Right renal cortex interstitium (tissue), 3 donors: Measurements from ENCODE around the gene ATG9A. TPM values are rescaled to one million over a fixed set of nuclear protein-coding genes. Genes with fewer than 3 reads are reported as not detected.

ENCODE experiments used
- DNase-seq, 3 donors: peaks; one replicate each; pipeline ENCODE4 v3.0.0-alpha.2; 2013; ENCODE audit warnings: low read depth in 3 of 3, low spot score in 2 of 3
- polyA plus RNA-seq, 3 donors: library from polyadenylated mRNA; unstranded; fragments of 120-200 nt; gene quantifications; one replicate each; pipeline ENCODE4 v1.2.1, GENCODE V29; 2013; ENCODE audit not compliant: insufficient read length in 3 of 3

ATG9A gene
- polyA plus RNA-seq, 3 donors, result 43.8 to 51.1 (median 46.8) TPM

DNA sequence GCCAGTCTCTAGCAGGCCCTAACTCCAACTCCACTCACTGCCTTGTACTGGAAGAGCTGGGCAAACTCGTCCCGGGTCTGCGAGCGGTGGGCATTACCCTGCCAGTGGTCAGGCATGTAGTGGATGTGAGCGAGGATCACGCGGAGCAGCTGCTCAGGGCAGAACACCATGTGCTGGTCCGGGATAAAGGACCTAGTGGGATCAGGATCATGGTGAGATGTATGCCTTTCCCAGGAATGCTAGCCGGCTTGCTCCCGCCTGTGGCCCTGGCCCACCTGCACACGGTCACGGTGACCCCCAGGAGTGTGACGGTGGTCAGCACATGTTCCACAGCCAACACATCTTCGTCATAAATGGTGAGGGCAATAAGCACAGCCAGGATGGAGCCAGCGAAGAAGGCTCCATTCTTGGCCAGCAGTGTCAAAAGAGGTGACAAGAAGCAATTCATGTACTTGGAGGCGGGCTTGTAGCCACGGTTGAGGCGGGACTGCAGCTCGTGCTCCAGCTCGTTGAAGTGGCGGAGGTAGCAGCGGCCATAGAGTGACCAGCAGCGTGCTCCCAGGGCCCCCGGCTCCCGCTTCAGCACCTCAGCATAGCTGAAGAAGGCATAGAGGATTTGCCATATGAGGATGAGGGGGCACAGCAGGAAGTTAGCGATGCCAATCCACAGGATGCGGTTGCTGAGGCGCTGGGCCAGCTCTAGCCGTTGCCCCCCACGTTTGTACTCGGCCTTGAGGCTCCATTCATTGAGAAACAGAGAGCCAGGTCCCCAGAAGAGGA, 5.4 kb downstream of the ATG9A start:
- no peak for DNase-seq

DNA sequence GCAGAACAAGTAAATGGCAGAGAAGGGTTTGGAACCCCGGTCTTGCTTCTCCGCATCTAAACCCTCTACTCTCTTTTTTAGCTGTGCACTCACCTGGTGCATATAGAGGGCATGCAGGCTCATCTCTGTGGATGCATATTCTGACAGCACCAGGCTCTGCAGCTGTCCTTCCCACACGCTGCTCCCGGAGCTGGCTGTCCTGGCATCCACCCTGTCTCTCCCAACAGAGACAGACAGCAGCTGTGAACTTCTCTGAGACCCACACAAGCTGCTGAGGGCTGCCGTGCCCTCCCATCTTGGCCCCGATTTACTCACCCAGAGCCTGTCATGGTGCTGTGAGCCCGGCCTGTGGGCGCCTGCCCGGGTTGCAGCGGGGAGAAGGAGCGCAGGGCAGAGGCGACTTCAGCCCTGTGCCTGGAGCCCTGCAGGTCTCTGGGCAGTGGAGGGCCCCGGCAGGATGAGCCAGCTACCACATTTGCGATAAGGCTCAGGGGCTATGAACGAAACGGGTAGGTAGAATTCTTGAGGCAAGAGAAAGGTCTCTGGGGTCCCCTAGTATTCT, 7.4 kb downstream of the ATG9A start:
- no peak for DNase-seq

DNA sequence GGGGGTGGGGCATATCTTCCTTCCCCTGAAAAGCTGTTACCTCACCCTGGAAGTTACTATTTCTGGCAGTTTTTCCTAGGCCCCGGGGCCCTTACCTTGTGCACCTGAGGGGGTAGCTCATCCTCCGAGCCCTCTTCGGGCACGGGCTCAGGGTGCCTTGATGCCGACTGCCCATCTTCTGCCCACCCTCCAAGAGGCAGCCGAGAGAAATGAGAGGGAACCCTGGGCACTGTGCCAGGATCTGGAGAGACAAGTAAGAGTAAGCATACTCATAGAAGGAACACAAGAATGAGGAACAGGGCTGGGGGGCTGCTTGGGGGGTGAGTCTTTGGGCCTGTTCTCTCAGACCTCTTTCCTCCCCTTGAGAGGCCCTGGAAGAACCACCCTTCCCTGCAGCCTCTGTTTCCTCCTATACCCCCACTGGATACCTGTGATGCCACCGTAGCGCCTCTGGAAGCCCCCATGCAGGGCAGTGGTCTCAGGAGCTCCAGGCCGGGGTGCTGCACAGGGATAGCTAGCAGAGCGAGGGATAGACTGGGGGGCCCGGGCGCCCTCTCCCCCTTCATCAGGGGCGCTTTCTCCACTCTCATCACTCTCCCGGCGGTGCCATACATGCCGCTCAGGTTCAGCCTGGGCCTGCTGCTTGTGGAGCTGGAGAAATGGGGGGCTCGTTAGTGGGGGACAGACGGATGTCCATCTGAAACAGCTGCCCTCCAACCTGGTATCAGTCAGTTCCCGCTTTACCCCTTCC, 8.6 kb downstream of the ATG9A start:
- no peak for DNase-seq

DNA sequence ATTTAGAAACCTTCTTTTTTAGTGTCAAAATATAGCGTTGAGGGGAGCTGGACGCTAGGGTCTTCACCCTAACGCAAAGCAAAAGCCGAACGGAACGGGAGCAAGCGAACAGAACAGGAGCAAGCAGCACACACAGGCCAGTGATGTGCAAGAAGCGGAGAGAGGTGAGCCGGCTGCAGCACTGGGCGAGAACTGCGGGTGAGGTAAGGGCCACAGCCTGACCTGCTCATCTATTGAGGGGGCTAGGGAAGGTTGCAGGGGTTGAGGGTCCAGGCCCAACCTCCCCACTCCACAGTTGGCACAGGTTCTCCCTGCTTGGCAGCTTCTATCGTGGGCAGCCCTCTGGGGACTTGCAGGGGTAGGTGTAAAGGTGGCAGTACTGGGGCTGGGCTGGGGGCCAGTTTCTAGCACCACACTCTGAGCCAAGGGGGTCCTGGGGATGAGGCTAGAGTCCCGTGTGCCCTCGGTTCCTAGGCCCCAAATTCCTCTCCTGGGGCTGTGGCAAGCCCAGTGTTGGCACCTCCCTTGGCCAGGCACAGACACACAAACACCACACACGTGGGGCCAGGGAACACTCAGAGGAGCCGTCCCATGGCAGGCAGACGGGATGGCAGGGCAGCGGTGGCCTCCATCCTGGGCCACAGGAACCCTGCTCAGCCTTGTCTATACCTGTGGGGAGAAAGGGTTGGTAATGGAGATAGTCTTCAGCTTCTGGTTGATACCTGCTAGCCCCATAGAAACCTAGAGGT, 9.5 kb downstream of the ATG9A start:
- no peak for DNase-seq

DNA sequence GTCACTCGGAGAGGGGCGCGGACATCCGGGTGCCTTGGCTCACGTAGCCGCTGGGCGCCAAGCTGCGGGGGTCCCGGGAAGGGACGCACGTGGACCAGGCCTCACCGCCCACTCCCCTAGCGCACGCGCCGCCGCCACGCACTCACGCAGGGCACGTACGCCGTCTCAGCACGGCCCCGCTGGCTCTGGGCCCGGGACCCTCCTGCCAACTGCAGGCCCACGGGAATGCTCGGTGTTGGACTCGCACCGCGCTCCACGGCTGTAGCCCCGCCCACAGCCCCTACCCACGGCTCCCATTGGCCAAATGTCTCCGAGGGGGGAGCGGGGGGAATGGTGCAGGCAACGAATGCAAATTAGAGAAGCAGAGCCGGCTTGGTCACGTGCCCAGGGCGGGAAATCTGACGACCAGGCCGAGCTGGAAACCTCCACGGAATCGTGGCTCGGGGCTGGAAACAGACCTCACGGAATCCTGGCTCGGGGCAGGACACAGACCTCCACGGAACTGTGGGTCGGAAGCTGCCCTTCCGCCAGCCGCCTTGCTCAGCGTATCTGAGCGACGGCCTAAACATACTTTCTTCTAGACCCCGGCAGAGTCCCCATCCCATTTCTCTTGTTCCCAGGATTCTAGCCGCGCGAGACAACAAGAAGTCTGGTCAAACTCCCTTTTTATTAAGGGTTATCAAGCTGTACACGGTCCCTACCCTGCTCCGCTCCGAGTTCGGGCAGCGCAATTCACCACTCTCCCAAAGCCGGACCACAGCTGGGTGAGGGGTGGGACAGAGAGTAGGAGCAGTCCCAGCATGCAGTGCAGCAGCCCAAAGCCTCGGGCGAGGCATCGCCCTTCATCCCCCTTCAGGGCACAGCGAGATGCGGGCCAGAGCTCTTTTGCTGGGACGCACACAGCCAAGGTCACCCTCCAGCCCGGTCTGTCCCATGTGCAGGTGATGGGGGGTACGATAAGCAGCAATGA, 10.4 kb downstream of the ATG9A start, which contains the start of gene ABCB6:
Gene ABCB6, minus strand, starts transcription at position 227 of the 970 bp plus-strand sequence. CDS start 285 bp downstream, outside the sequence.
- DNase-seq, result peak in 2 of 3 donors; percentile 80 to 87

DNA sequence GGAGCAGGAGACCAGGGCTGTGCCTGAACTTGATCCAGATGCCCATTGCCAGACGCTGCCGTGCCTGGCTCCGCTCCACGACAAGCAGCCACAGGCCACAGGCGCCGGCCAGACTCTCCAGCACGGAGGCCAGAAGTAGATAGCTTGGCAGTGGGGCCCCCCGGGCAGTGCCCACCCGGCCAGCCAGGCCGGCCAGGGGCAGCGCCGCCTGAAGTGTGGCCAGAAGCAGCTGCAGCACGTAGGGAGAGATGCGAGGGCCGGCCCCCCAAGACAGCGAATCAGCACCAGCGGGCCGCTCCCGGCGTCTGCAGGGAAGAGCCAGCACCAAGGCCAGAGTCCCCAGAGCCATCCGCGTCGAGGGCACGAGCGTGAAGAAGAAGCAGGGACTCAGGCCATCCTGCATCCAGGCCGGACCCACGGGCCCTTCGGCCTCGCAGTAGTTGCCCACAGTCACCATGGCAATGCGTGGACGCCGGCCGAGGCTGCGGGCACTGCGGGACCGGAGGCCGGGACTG, 11.2 kb downstream of the ATG9A start:
- DNase-seq, result peak in 1 of 3 donors; percentile 47

DNA sequence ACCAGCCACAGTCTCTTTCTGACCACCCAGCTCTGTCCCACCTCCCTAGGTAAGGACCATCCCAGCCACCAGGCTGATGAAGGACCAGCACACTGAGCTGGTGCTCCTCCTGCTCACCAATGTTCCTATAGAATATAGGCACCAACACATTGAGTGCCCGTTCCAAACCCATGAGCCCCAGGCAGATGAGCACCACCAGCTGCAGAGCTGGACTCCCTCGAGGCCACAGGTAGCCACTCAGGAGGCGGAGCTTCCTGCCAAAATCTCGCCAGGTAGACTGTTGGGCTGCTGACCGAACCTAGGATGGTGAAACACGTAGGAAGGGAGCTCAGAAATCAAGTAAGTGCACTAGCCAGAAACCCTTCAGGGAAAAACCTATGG, 12.9 kb downstream of the ATG9A start:
- no peak for DNase-seq

DNA sequence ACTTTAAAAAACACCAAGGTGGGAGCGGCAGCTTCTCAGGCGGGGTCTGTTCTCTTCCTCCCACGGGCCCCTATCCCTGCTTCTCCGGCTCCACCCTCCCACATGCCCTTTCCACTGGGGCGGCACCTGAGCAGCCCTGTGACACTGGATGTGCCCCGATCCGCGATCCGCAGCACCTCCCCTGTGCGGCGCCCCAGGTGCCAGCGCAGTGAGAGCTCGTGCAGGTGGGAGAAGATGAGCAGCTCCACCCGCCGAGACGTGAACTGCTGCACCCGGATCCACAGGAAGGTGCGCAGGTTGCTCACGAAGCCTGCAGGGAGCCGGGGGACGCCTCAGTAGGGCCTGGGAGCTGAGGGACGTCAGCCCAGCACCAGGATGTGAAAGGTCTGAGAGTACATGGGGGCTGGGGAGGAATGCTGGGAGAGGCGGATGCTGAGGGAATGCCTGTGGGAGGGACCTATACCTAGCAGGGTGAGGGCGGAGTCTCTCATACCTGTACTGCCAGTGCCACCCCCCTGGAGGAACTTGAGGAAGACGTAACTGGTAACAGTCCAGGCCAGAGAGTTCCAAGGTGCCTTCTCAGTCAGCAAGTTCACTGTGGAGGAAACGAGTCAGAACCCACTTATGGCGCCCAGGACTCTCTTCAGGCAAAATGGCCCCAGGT, 13.4 kb downstream of the ATG9A start:
- no peak for DNase-seq

DNA sequence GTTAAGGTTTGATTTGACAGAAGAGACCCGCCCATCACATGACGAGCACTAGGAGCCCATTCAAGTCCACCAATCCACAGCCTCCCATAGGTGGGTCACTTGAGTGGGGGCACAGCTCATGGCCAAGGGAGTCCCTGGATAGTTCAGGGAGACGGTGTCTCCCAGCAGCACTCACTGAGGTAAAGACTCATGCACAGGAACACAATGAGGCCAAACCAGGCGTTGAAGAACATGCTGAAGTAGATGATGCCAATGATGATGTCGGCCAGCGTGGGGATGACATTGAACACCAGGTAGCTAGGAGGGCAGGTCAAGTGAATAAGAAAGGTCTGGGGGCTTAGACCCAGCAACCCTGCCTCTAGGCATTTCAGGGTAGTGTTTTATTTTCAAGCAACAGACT, 14.7 kb downstream of the ATG9A start:
- no peak for DNase-seq

DNA sequence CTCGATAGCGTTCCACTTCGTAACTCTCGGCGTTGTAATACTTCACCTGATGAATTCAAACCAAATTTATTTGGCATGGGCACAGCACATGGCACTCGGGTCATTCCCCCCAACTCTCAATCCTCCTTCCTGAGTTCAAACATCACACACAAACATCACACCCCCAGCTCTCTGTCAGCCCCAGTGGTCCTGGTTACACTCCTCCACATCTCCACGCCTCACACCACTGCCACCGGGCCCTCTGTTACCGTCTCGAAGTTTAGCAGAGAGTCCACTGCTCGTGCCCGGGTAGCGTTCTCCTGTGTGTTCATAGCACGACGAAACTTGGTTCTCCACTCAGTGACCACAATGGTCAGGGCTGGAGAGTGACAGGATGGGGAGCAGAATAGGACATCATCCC, 15.3 kb downstream of the ATG9A start:
- DNase-seq, result no peak

DNA sequence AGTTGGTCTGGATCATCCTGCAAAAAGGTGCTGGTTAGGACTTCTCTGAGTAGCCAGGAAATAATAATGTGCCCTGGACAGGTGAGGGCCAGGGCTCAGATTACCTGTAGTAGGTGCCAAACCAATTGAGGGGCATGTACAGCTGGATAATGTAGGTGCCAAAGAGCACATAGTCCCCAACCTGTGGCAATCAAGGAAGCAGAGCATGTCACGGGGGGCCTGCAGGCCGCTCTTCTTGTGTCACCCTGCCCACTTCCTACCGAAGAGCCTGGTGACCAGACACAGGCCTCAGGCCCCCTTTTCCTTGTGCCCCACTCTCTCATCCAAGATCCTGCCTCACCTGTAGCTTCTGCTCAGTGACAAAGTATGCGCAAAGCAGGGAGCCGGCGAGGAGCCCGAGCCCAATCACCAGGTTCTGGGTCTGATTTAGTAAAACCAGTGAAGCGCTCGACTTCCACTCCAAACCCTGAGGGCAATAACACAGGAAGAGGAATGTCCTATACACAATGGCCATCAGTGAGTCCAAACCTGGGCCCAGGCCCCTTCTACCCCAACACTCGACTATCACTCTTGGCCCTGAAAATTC, 15.9 kb downstream of the ATG9A start:
- no peak for DNase-seq

DNA sequence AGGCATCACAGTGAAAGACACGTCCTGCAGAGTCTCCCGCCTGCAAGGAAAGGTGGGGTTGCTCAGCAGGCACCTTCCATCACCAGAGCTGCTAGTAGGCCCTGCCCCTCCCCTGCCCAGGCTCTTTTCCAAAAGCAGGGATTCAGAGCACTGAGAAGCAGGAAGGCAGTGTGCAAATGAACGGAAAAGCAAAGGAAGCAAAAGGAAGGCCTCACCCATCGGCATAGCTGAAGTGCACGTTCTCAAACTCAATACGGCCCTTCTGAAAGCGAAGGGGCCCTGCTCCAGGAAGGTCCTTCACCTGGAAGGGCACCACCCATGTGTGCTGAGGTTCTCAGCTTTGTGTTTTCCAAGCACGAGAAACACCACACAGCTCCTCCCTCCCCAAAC, 16.4 kb downstream of the ATG9A start:
- DNase-seq, result no peak

DNA sequence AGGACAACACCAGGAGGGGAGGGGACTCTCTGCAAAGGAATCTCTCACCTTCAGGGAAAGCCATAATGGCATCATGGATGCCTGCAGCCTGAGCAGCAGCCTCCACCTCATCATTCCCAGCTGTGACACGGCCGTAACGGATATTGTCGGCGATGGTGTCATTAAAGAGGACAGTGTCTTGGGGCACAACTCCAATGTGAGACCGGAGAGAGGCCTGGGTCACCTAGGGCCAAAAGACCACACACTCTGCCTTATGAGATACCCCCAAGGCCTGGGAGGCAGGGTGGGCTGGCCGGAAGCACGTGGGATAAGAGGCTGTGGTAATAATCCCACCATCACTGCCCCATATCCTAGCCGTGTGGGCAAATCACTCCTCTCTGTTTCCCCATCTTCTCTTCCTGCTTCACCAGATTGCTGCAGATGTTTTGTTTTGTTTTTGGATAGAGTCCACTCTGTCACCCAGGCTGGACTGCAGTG, 18.5 kb downstream of the ATG9A start:
- DNase-seq, result no peak

DNA sequence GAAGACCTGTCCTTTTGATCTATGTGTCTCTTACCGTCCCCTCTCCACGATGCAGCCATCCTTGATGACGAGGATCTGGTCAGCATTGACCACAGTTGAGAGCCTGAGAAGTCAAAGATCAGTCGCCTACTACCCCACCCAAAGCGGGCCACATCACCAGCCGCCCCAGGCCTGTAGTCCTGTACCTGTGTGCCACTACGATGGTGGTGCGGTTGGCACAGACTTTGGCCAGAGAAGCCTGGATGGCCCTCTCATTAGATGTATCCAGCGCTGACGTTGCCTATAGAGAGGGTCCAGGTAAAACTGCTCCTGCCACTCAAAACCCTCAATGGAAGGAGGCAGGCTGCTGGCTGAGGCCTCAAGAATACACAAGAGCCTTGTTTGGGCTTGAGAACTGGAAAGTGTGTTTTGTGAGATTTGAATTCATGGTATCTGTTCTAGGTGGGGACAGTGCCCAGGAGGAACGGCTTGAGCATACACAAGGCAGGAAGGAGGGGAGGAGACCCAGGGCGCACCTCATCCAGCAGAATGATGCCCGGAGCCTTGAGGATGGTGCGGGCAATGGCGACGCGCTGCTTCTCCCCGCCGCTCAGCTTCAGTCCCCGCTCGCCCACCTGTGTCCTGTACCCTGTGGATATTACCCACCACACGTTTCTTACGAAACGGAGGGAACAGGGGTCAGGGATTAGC, 19.1 kb downstream of the ATG9A start:
- no peak for DNase-seq

DNA sequence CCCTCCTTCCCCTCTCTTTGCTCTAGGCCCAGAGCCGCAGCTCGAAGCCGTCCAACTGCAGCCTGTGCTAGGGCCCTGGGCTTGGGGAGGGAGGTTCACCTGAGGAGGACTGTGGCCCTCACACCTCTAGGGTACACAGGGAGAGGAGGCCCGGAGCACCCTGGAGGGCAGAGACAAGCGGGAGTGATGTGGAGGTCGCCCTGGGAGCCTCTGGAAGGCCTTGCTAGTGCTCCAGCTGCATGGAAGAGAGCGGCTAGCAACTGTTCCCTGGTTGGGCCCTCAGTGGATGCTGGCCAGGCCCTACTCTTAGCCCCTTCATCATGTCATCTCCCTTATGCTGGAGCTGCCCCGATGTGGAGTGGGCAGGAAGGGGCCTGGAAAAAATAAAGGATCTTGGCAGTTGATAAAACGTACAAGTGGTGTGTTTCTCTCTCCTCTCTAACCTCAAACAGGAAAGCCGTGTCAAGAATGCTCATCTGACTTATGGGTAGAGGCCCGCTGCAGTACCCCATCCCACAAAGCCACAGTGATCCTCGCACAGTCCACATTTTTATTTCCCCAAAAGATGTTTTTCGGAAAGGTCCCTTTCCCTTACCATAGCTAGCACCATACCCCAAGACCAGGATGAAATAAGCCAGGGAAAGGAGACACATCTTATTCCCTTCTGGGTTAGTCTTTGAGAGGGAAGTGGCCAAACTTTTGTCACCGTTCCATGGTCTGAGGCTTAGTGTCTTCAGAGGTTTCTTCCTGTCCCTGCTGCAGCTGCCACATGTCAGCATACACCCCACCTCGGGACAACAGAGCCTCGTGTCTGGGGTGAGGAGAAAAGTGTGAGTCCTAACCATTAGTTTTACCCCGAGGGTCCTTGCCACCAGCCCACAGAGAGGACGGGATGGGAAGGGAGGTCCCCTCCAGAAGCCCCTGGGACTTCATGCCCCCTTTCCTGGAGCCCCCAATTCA, 19.9 kb downstream of the ATG9A start:
- DNase-seq, result no peak

DNA sequence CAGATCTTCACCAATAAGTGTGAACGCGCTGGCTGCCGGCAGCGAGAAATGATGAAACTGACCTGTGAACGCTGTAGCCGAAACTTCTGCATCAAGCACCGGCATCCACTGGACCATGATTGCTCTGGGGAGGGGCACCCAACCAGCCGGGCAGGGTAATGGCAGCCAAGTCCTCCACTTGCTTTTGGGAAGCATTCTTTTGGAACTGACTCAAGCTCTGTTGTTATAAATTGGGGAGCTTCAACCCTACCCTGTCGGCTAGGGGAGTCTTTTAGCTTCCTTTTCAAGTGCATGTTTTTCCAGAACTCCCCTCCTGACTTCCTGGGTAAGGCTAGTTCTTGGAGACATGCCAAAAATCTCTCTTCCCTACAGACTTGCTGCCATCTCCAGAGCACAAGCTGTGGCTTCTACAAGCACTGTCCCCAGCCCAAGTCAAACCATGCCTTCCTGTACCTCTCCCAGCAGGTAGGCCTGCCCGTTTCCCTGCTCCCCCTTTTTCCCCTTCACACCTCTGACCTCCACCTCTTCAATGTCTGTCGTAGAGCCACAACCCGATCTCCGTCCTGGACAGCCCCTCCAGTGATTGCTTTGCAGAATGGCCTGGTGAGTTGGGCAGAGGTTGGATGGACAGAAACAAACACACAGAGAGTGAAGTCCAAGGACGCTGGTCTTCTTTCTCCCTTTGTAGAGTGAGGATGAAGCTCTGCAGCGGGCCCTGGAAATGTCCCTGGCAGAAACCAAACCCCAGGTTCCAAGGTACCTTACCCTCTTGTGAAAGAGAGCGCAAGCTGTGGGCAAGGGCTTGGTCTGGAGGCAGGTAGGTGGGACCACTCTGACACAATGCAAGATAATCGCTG, 21.3 kb downstream of the ATG9A start:
- DNase-seq, result no peak
